T-helper 17 cell (primary cell): ENCODE data around the gene UBP1. TPM values are rescaled to one million over a fixed set of nuclear protein-coding genes. Genes with fewer than 3 reads are reported as not detected.
"Not testable (repeated sequence)": the region's sequence is repeated elsewhere in the genome, so short reads cannot be mapped to it uniquely, and the experiment has no call there.

Experiments
- ATAC-seq: fragments of 150-1000 bp; cut with Tn5 transposase; 2 replicates; pipeline ENCODE4 v1.10.0; 2021; ENCODE audit warnings: mild to moderate bottlenecking, moderate library complexity
- DNase-seq, 3 donors: peaks; one replicate each; pipeline versions ENCODE4 v3.0.0 to v3.0.0-alpha.2; 2020 to 2021
- H3K9me3 ChIP-seq: one replicate; pipeline ENCODE4 v1.7.0; 2013; ENCODE audit warnings: low read length, mild to moderate bottlenecking; ENCODE audit not compliant: control insufficient read depth, poor library complexity, severe bottlenecking
- H3K27ac Mint-ChIP-seq: one replicate; pipeline ENCODE4 v1.8.0; 2022; ENCODE audit warnings: mild to moderate bottlenecking, moderate library complexity, mixed read lengths
- H3K27me3 Mint-ChIP-seq: one replicate; pipeline ENCODE4 v1.8.0; 2022; ENCODE audit warnings: mixed read lengths
- H3K36me3 Mint-ChIP-seq: one replicate; pipeline ENCODE4 v1.8.0; 2022; ENCODE audit warnings: low read depth, mixed read lengths
- H3K4me1 Mint-ChIP-seq: one replicate; pipeline ENCODE4 v1.8.0; 2022; ENCODE audit warnings: mild to moderate bottlenecking, mixed read lengths
- H3K4me3 Mint-ChIP-seq: one replicate; pipeline ENCODE4 v1.8.0; 2022; ENCODE audit warnings: mild to moderate bottlenecking, moderate library complexity, mixed read lengths
- total RNA-seq, 4 donors: library from RNA in 2 of 4; stranded (reverse) in 2 of 4; gene quantifications; one replicate each; pipeline ENCODE4 v1.2.3 and lab custom pipeline; 2022 to 2026

UBP1 gene
- total RNA-seq, 2 donors from 2014 or later: 76.5 to 80.1 TPM

DNA sequence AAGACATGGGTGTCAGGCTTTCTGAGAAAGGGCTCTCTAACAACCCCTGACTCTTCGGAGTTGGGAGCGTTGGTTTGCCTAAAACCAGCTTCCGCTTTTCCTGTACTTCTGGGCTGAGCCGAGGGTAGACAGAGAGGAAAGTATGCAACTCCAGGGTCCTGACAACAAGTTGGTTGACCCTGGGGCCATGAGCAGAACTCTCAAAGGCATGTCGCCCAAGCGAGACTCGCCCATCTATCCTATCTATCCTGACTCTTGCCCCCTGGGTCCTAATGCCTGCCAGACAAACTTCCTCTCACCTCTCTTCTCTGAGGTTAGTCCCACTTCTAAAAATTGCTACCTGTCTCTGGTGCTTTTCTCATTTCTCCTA, 7.0 kb upstream of the UBP1 start:
- ATAC-seq, H3K27ac Mint-ChIP-seq: not testable (repeated sequence)
- H3K4me3 Mint-ChIP-seq: peak overlapping the region; percentile 84

DNA sequence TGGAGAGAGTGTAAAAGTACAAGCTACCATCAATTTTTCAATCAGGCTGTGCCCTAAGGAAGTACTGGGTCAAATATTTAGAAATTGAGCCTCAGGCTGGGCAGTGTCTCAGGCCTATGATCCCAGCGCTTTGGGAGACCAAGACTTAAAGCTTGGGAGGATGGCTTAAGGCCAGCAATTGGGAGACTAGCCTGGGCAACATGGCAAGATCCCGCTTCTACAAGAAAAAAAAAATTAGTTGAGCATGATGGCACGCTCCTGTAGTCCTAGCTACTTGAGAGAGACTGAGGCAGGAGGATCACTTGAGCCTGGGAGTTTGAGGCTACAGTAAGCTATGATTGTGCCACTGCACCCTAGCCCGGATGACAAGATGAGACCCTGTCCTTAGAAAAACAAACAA, 2.0 kb upstream of the UBP1 start:
- peaks cover 37% of the 10 kb centered on the region for H3K4me1 Mint-ChIP-seq
- H3K4me3 Mint-ChIP-seq: no peak overlapping the region
- peak overlapping the region; percentile 61 for H3K27ac Mint-ChIP-seq
- H3K9me3 ChIP-seq: no peaks in the 10 kb centered on the region
- H3K36me3 Mint-ChIP-seq: peaks cover 2% of the 10 kb centered on the region
- H3K27me3 Mint-ChIP-seq: no peaks in the 10 kb centered on the region
- ATAC-seq (no peak), DNase-seq (no peak)

More for the DNA sequence above, 7.0 kb upstream of the UBP1 start:
- H3K4me1 Mint-ChIP-seq: peaks cover 12% of the 10 kb centered on the region
- H3K27me3 Mint-ChIP-seq, DNase-seq, H3K9me3 ChIP-seq, H3K36me3 Mint-ChIP-seq: not testable (repeated sequence)

DNA sequence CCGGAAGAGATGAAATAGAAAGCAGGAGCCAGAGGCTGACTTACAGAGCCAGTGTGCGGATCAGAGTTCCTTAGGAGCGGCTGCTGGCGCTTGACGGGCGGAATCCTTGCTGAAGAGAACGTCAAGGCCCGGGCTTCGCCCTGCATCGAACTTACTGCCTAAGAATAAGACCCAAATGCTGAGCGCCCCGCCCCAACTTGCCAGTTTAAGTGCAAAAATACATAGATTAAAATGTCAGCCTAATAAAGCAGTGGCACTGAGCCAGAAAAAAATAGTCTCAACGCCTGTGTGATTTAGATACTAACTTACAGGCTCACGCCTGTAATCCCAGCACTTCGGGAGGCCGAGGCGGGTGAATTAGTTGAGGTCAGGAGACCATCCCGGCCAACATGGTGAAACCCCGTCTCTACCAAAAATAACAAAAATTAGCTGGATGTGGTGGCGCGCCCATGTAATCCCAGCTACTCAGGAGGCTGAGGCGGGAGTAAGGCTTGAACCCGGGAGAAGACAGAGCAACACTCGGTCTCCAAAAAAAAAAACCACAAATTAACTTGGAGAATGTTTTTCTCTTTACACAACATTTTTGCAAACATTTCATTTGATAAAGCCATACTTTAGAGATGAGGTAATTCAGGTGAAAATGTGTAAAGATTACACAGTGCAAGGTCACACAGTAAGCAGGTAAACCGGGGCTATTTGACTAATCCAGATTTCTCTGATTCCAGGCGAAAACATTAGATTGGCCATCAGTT, 1.2 kb upstream of the UBP1 start:
- Mint-ChIP-seq H3K27ac (peak overlapping the region; percentile 99), H3K27me3 (no peaks in the 10 kb centered on the region), H3K4me1 (peaks cover 42% of the 10 kb centered on the region), H3K36me3 (peaks cover 2% of the 10 kb centered on the region), H3K4me3 (peak overlapping the region; percentile 99)
- ATAC-seq (peak; percentile 10), DNase-seq (no peak)
- H3K9me3 ChIP-seq: no peaks in the 10 kb centered on the region

DNA sequence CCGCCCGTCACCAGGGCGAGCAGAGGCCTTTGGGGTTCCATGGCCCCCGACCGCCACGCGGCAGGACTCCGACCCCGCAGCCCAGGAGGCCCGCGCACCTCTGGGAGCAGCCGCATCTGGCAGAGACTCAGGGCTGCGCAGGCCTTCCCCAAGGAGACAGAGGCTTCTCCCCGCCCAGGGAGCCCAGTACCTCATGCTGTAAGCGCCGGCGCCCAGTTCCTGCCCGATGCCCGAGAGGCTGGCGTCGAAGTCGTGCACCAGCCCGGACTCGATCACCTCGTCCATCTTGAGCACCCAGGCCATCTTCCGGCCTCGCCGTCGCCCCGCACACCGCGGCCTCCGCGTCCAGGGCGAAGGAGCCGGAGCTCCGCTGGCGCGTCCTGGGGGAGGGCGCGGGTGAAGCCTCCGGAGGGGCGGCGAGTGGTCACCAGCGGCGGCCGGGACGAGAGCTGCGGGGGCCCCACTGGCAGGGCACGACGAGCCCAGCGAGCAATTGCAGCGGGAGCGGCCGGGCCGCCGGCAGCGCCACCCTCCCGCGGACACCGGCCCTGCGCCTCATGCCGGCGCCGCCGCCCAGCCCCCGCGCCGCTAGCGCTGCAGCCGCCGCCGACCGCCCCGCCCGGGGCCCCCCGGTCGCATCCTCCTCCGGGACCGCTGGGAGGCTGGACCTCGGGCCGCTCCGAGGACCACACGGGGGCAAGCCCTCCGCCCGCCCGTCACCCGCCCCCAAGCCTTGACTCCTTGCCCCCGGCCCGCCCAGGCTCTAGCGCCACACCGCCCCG, 468 bp downstream of the UBP1 start:
- H3K9me3 ChIP-seq: no peaks in the 10 kb centered on the region
- Mint-ChIP-seq H3K4me1 (peaks cover 47% of the 10 kb centered on the region), H3K36me3 (peaks cover 2% of the 10 kb centered on the region), H3K4me3 (peak overlapping the region; percentile 99), H3K27me3 (no peaks in the 10 kb centered on the region), H3K27ac (peak overlapping the region; percentile 99)
- DNase-seq: peak; percentile 20 to 36 (median 36)
- peak; percentile 1 for ATAC-seq

DNA sequence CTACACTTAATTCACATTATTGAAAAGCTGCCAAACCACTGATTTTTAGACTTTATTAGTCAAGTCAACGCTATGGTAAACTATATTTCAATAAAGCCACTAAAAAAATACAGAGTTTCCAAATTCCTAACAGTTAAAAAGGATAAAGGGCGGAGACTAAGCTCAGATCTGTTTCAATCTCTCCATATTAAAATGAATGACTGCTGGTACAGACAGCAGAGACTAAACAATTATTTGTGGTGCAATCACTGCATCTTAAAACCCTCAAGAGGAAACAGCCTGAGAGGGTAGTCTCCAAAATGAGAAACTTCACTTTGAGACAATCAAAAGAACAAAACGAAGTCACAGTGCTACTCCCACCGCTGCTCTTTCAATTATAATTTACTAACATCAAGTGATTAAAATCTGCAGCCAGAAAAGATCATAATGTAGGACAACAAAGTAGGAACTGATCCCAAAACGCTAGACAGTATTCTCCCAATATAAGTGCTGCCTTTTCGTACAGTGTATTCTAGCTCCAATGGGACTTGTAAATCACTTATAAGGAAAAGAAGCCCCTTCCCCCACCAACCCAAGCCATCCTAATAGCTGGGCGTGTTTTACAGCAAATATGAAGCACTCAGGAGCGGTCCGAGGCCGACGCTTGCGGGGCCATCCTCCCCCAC, 1.2 kb downstream of the UBP1 start:
- peaks cover 2% of the 10 kb centered on the region for H3K36me3 Mint-ChIP-seq
- no peaks in the 10 kb centered on the region for H3K9me3 ChIP-seq
- peak overlapping the region; percentile 86 for H3K27ac Mint-ChIP-seq
- peaks cover 49% of the 10 kb centered on the region for H3K4me1 Mint-ChIP-seq
- H3K4me3 Mint-ChIP-seq: peak overlapping the region; percentile 95
- DNase-seq (no peak), ATAC-seq (no peak)
- H3K27me3 Mint-ChIP-seq: no peaks in the 10 kb centered on the region

DNA sequence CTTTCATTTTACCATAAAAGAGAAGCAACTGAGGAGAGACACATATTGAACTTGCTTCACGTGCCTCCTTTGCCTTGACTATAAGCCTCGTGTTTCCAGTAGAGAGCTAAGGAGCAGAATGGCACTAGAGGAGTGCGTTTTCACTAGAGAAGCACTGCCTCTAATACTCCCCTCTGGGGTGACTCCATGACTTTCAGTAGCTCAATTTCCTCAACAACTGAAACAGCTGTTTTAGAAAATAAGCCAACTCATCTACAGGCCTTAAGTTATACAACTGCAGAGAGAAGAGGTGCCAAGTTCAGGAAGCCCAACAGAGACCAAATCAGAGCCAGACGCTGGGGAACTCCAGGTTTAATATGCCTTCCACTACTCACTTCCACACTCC, 1.9 kb downstream of the UBP1 start:
- H3K4me1 Mint-ChIP-seq: peaks cover 54% of the 10 kb centered on the region
- no peaks in the 10 kb centered on the region for H3K9me3 ChIP-seq
- ATAC-seq (no peak), DNase-seq (no peak)
- H3K4me3 Mint-ChIP-seq: peak overlapping the region; percentile 95
- H3K27ac Mint-ChIP-seq: peak overlapping the region; percentile 86
- peaks cover 2% of the 10 kb centered on the region for H3K36me3 Mint-ChIP-seq
- H3K27me3 Mint-ChIP-seq: no peaks in the 10 kb centered on the region

DNA sequence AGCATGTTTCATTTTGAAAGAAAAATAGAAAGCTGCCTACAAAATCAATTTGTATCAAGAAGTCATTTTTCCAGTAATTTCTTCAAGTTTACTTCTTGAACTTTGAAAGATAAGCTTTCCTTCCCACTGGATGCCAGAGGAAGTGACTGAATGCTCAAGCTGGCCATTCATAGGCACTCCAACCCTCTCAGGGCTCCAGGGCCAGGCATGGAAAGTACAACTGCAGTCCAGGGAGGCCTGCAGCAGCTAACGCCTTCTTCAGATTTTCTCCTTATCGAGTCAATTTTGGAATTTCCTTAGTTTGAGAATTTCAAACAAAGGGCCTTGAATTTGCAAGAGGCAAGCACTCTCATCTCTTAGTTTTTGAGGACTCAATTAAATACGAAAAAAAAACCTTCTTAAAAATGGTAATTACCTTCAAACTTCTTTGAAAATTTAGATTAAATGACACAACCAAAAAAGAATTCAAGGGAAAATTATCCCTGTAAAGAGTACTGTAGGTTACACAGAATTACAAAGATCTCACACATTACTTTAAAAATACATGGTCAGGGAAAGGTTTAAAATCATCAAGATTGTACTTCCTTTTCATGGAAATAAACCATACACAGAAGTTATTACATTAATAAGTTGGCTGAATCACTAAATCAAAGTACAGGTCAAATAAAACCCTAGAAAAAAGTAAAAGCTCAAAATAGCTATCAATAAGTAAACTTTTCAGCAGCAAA, 2.5 kb downstream of the UBP1 start:
- DNase-seq (no peak), ATAC-seq (no peak)
- H3K4me3 Mint-ChIP-seq: peak overlapping the region; percentile 95
- peaks cover 2% of the 10 kb centered on the region for H3K36me3 Mint-ChIP-seq
- H3K27ac Mint-ChIP-seq: peak overlapping the region; percentile 86
- peaks cover 54% of the 10 kb centered on the region for H3K4me1 Mint-ChIP-seq
- H3K27me3 Mint-ChIP-seq: no peaks in the 10 kb centered on the region
- H3K9me3 ChIP-seq: no peaks in the 10 kb centered on the region

DNA sequence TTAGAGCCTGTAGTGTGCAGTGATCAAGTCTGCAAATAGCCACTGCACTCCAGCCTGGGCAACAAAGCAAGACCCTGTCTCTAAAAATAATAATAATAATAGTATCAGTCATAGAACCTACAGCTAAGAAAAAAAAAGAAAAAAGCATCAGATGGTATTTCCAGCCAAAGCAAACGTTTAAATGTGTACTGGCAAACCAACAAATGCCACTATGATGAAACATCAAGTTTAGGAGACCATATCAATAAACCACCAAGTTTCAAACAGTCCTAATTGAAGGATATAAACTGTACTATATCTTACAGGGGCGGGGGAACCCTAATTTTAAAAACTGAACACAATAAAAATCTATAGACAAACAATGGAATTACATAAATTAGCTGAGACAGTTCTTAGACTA, 6.4 kb downstream of the UBP1 start:
- peaks cover 61% of the 10 kb centered on the region for H3K4me1 Mint-ChIP-seq
- peaks cover 2% of the 10 kb centered on the region for H3K36me3 Mint-ChIP-seq
- H3K27ac Mint-ChIP-seq: peak overlapping the region; percentile 11
- H3K27me3 Mint-ChIP-seq: no peaks in the 10 kb centered on the region
- no peaks in the 10 kb centered on the region for H3K9me3 ChIP-seq
- no peak for DNase-seq
- H3K4me3 Mint-ChIP-seq: peak overlapping the region; percentile 45
- ATAC-seq: no peak

DNA sequence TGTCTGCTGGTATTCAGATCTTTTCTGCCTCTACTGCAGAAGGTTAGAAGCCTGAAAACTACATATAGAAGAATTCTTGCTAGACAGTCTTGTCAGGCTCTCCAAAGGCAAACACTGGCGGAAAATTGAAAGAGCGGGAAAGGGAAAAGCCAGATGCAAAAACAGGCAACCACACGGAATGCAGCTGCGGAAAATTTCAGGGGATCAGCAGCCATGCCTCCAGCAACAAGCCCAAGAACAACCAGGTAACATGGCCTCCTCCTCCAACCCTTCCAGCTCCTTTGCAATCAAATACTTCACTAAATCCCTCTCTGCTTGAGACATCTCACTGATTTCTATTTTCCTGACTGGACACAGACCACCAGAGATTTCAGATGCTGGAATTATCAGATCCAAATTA, 9.6 kb downstream of the UBP1 start:
- ATAC-seq (no peak), DNase-seq (no peak)
- no peaks in the 10 kb centered on the region for H3K9me3 ChIP-seq
- H3K4me3 Mint-ChIP-seq: no peak overlapping the region
- peak overlapping the region; percentile 84 for H3K27ac Mint-ChIP-seq
- H3K4me1 Mint-ChIP-seq: peaks cover 48% of the 10 kb centered on the region
- peaks cover 2% of the 10 kb centered on the region for H3K36me3 Mint-ChIP-seq
- no peaks in the 10 kb centered on the region for H3K27me3 Mint-ChIP-seq

DNA sequence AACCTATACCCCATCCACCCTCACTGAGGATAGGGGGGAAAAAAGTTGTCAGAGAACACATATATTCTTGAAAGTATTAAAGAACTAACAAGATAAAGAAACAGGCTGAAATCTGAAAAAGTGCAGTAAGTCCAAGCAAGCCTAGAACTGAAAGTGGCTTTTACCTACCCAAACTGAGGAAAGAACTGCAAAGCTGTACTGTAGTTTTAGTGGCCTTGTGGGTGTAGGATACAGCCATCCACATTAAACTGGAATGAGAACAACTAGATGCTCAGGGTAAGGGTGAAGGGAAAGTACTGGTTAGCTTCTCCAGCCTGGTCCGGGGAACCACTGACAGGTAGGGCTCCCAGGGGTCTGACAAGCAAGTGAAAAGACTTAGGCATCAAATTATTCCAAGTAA, 10.1 kb downstream of the UBP1 start:
- peaks cover 46% of the 10 kb centered on the region for H3K4me1 Mint-ChIP-seq
- no peaks in the 10 kb centered on the region for H3K27me3 Mint-ChIP-seq
- H3K9me3 ChIP-seq: no peaks in the 10 kb centered on the region
- H3K36me3 Mint-ChIP-seq: peaks cover 2% of the 10 kb centered on the region
- H3K27ac Mint-ChIP-seq: peak overlapping the region; percentile 84
- DNase-seq (no peak), ATAC-seq (no peak)
- H3K4me3 Mint-ChIP-seq: no peak overlapping the region

DNA sequence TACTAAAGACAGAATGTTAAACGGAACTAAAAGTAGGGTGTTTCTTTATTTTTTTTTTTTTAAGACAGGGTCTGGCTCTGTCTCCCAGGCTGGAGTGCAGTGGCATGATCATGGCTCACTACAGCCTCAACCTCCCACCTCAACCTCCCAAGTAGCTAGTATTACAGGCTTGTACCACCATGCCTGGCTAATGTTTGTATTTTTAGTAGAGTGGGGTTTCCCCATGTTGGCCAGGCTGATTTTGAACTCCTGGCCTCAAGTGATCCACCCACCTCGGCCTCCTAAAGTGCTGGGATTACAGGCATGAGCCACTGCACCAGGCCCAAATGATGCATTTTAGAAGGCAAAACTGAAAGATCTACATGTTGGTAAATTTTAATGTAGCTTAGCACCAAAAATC, 10.9 kb downstream of the UBP1 start:
- not testable (repeated sequence) for DNase-seq, H3K4me3 Mint-ChIP-seq, H3K36me3 Mint-ChIP-seq, H3K9me3 ChIP-seq, ATAC-seq, H3K27me3 Mint-ChIP-seq
- peaks cover 45% of the 10 kb centered on the region for H3K4me1 Mint-ChIP-seq
- H3K27ac Mint-ChIP-seq: peak overlapping the region; percentile 84

DNA sequence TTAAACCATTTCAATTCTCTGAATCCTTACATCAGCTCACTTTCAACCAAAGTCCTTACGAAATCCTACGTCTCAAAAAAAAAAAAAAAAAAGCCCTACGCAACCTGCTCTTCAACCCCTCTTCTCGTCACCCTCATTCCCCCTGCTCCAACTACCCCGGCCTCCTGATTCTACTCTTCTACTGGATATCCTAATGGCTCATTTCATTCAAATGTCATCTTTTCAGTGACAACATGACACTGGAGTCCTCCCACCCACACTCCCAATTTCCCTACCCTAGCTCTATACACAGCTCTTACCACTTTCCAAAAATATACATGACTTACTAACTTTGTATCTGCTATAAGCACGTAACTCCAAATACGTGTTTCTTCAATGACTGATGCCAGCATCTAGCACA, 11.5 kb downstream of the UBP1 start:
- Mint-ChIP-seq H3K4me1 (peaks cover 41% of the 10 kb centered on the region), H3K36me3 (peaks cover 2% of the 10 kb centered on the region), H3K4me3 (peak overlapping the region; percentile 54), H3K27ac (peak overlapping the region; percentile 84), H3K27me3 (no peaks in the 10 kb centered on the region)
- DNase-seq: no peak
- no peak for ATAC-seq
- no peaks in the 10 kb centered on the region for H3K9me3 ChIP-seq
